Pancreas (tissue), 10 donors: ENCODE results near the gene KRT71. TPM values are rescaled to one million over a fixed set of nuclear protein-coding genes. Genes with fewer than 3 reads are reported as not detected.

Experiments used
- ATAC-seq, 4 donors: fragments of 200-7000 bp; cut with Tn5 transposase; one replicate each; pipeline versions ENCODE4 v1.8.0 to v1.9.1; 2020; ENCODE audit warnings: mild to moderate bottlenecking in 4 of 4, moderate library complexity in 4 of 4
- DNase-seq, 6 donors: peaks; one replicate each; pipeline ENCODE4 v3.0.0-alpha.2; 2020
- FAIRE-seq: peaks from 2 replicates; lab custom pipeline; 2012; peaks lifted over from hg19 to GRCh38; lab: Jason Lieb, UNC
- H3K27ac ChIP-seq, 4 donors: fragments of 200-600 bp; sonication (generic); 1 replicate in 3 of 4; 2 replicates in 1 of 4; pipeline versions ENCODE4 v1.5.0 to v1.8.0; 2020
- H3K27me3 ChIP-seq, 4 donors: fragments of 200-600 bp; one replicate each; pipeline ENCODE4 v1.8.0; 2021
- H3K36me3 ChIP-seq, 3 donors: fragments of 200-600 bp; sonication (generic) in 1 of 3; one replicate each; pipeline versions ENCODE4 v1.5.0 to v1.8.0; 2020 to 2021
- H3K4me1 ChIP-seq, 3 donors: fragments of 200-600 bp; one replicate each; pipeline ENCODE4 v1.8.0; 2021
- H3K4me3 ChIP-seq, 4 donors: fragments of 200-600 bp; sonication (generic) in 2 of 4; one replicate each; pipeline versions ENCODE4 v1.5.0 to v1.8.0; 2020 to 2021
- H3K9me3 ChIP-seq, 4 donors: fragments of 200-600 bp; one replicate each; pipeline ENCODE4 v1.8.0; 2021
- WGBS, 2 donors: extraction: QIAGEN DNeasy Blood & Tissue Kit; methylation state at CpG; one replicate each; pipeline ENCODE4 v1.1.7; 2013; 5-methylcytosine and 5-hydroxymethylcytosine counted together
- intact Hi-C, 3 donors: fragments of 100-400 bp; cut with DNase I; formaldehyde crosslinking; loops; one replicate each; pipeline versions ENCODE4 v1.11.1 to v1.14.2; 2022
- polyA plus RNA-seq, 2 donors: library from polyadenylated mRNA; stranded (reverse); fragments of 200-250 nt; gene quantifications; one replicate each; pipeline ENCODE4 v1.2.3, GENCODE V29; 2013
- total RNA-seq, 6 donors: library from RNA; stranded (reverse); fragmentation: NEBNext Ultra II Directional in 4 of 6; extraction: Animal tissue kit (Norgen Biotek cat#: 25700) in 4 of 6; gene quantifications; one replicate each; pipeline versions ENCODE4 v1.2.1 to v1.2.4, GENCODE V29; 2021 to 2023
- TF ChIP-seq, protein P1 (sequence below), 4 donors: fragments of 200-600 bp; sonication (generic) in 3 of 4; IDR thresholded peaks; one replicate each; pipeline versions ENCODE4 v1.5.0 to v1.8.0; 2021; ENCODE audit warnings: antibody characterized with exemption in 4 of 4
- donor health status: healthy with polysubstance abuse.
- donor health status: DM: no; HTN: no; CAD: no; lungs with moderate emphysema.
- donor health status: DM: no; HTN: no; CAD: no.
- donor health status: control.
- donor health status: control.
- donor health status: Bipolar disorder and iron deficiency.
- donor health status: DM: yes; HTN: yes; CAD: no.
- donor health status: DM: no; HTN: no; CAD: no.
- donor health status: DM: no; HTN: no; CAD: no.
- donor health status: DM: yes; HTN: yes; CAD: no.

KRT71 gene
- total and polyA plus RNA-seq, 8 donors: not detected

DNA sequence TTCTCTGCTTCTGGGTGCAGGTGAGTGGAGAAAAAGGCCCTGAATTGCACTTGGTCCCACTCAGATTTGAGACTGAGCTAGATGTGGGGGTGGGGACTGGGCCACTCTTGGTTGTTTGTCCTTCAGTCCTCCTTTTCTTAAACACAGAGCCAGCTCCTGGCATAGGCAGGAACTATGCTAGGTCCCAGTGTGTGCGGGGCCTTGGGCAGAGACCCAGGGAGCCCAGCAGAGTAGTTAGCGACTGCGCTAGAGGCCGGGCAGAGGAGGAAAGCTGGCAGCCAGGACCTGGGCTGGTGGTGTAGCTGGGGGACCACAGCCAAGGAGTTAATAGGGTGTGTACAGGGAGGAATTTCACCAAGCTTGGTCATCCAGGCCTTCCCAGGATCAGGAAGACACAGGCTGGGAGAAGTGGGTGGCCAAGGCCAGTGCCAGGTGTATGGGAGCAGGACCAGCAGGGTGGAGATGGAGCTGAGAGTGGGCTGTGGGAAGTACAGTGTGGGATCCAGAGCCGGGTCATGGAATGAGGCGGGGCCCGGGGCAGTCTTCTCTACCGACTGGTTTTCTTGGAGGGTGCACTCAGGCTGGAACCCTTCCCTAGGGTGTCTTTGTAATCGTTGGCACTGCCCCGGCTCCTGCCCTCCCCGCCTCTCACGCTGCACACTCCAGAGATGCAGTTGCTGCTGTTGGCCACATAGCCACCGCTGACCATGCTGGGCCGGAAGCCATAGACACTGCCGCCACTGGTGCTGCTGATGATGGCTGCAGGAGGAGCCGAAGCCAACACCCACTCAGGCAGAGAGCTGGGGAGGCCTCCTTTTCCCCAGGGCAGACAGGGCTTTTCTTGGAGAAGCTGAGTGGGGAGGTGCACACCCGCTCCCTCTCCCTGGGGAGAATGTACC lies 8.7 kb downstream of the KRT71 start:
- Histone ChIP-seq H3K4me1 (no peaks in the 10 kb centered on the region), H3K36me3 (no peaks in the 10 kb centered on the region), H3K27me3 (no peaks in the 10 kb centered on the region), H3K4me3 (no peak overlapping the region), H3K27ac (no peak overlapping the region), H3K9me3 (no peaks in the 10 kb centered on the region)
- intact Hi-C loops: no loop called here
- FAIRE-seq: no peak
- TF ChIP-seq, protein P1, sequence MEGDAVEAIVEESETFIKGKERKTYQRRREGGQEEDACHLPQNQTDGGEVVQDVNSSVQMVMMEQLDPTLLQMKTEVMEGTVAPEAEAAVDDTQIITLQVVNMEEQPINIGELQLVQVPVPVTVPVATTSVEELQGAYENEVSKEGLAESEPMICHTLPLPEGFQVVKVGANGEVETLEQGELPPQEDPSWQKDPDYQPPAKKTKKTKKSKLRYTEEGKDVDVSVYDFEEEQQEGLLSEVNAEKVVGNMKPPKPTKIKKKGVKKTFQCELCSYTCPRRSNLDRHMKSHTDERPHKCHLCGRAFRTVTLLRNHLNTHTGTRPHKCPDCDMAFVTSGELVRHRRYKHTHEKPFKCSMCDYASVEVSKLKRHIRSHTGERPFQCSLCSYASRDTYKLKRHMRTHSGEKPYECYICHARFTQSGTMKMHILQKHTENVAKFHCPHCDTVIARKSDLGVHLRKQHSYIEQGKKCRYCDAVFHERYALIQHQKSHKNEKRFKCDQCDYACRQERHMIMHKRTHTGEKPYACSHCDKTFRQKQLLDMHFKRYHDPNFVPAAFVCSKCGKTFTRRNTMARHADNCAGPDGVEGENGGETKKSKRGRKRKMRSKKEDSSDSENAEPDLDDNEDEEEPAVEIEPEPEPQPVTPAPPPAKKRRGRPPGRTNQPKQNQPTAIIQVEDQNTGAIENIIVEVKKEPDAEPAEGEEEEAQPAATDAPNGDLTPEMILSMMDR (IDR thresholded peaks at IDR 0.05): no peak
- DNase-seq: no peak
- 83 to 84% methylated on average over 17 of the region's 17 CpGs for WGBS, 2 donors
- peak in 1 of 4 donors; percentile 22 for ATAC-seq

DNA sequence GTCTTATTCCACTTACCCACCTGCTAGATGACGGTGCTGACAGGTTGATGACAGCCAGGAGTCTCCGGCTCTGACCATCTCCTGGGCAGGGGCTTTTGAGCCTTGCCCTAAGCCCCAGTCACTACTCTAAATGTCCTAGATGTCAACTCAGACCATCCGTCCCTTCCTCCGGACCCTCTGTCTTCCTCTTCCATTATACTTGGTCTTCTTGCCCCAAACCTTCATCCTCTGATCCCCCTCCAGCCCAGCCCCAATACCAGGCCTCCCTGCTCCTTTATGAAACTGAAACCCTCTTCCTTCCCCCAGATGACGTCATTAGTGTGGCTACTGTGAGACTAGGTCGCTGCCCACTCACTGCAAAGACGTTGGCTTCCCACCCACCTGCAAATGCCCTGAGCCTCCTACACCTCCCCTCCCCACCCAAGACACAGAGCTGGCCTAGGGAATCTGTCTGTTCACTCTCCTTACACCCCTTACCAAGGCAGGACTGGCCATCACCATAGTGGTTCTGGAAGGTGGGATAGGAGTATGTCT lies 10.1 kb downstream of the KRT71 start:
- Histone ChIP-seq H3K4me1 (no peaks in the 10 kb centered on the region), H3K36me3 (no peaks in the 10 kb centered on the region), H3K9me3 (no peaks in the 10 kb centered on the region), H3K27me3 (no peaks in the 10 kb centered on the region), H3K27ac (no peak overlapping the region), H3K4me3 (no peak overlapping the region)
- DNase-seq (no peak), ATAC-seq (no peak), FAIRE-seq (no peak)
- intact Hi-C loops: no loop called here
- WGBS, 2 donors: 64 to 70% methylated on average over 7 of the region's 7 CpGs
- TF ChIP-seq, protein P1 (IDR thresholded peaks at IDR 0.05): no peak

DNA sequence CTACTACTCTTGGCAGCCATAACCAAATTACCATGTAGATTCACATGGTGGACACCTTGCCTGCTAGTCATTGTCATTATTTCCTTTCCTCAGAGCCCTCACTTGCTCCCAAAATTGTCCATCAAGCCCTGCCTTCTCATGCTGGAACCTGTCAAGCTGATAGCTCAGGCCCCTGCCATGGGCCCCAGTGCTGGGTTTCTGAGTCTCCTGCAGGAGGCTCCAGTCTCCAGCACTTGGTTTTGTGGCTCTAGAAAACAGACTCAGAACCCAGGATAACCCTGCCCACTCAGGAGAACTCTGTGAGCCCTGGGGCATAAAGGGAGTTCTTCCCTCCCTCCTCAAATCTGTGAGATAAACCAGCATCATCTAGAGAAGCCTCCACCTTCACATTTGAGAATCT lies 10.8 kb downstream of the KRT71 start:
- no peak overlapping the region for H3K4me3 ChIP-seq
- TF ChIP-seq, protein P1 (IDR thresholded peaks at IDR 0.05): no peak
- no peak for DNase-seq
- no peaks in the 10 kb centered on the region for H3K27me3 ChIP-seq
- intact Hi-C loops: no loop called here
- no peaks in the 10 kb centered on the region for H3K36me3 ChIP-seq
- no peak for FAIRE-seq
- no peaks in the 10 kb centered on the region for H3K4me1 ChIP-seq
- H3K9me3 ChIP-seq: no peaks in the 10 kb centered on the region
- H3K27ac ChIP-seq: no peak overlapping the region
- ATAC-seq: no peak

DNA sequence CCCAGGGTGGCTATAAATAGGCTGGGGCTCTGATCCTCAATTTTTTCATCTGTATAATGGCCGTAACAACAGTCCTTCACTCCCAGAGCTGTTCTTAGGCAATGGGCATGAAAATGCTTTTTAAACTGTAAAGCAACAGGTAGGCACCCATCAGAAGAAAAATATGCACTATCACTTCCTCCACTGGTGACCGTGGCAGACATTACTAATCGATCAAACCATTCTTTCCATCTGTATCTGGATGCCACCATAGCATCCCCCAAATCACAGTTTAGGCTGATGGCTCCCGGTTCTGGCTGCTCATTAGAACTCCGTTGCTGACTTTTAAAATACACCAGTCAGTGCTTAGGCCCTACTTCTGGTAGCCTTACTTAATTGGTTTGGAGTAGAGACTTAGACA lies 11.2 kb downstream of the KRT71 start:
- FAIRE-seq (no peak), ATAC-seq (no peak), DNase-seq (no peak)
- Histone ChIP-seq H3K36me3 (no peaks in the 10 kb centered on the region), H3K27ac (no peak overlapping the region), H3K9me3 (no peaks in the 10 kb centered on the region), H3K4me3 (no peak overlapping the region), H3K4me1 (no peaks in the 10 kb centered on the region), H3K27me3 (no peaks in the 10 kb centered on the region)
- 86 to 90% methylated on average over 5 of the region's 5 CpGs for WGBS, 2 donors
- TF ChIP-seq, protein P1 (IDR thresholded peaks at IDR 0.05): no peak
- intact Hi-C loops: no loop called here

DNA sequence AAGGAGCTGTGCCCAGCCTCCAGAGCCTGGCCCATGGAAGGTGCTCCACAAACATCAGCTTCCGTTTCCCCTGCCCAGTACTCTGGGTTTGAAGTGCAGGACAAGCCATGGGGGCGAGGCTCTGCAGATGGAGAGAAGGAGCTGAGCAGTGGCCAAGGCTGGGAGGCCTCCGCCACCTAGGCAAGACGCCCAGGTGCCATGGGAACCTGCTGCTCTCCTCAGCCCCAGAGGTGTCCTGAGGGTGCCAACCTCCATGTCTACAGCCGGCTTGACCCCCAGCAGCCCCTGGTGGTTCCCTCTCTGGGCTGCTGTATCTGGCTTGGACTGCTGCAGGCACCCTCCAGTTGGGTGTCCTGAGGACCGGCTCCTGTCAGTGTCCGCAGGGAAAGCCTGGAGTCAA lies 12.4 kb downstream of the KRT71 start:
- no peak overlapping the region for H3K27ac ChIP-seq
- no peak for DNase-seq
- 84 to 94% methylated on average over 7 of the region's 7 CpGs for WGBS, 2 donors
- H3K27me3 ChIP-seq: no peaks in the 10 kb centered on the region
- FAIRE-seq: no peak
- TF ChIP-seq, protein P1 (IDR thresholded peaks at IDR 0.05): no peak
- H3K9me3 ChIP-seq: no peaks in the 10 kb centered on the region
- no peaks in the 10 kb centered on the region for H3K4me1 ChIP-seq
- ATAC-seq: no peak
- intact Hi-C loops: no loop called here
- H3K36me3 ChIP-seq: no peaks in the 10 kb centered on the region
- no peak overlapping the region for H3K4me3 ChIP-seq
